Measurements from ENCODE around the gene NNT.

NNT gene

GRCh38 chr5:43561356-43561755 lies 41.6 kb upstream of the NNT start:
- H3K27me3 ChIP-seq (ENCODE audit: insufficient read depth, low read length, poor library complexity) = no peaks in the 10 kb centered on the region
- no peak for TF ChIP-seq CTCF (IDR thresholded peaks at IDR 0.05; ENCODE audit: borderline replicate concordance, extremely low read depth, low read length, poor library complexity, severe bottlenecking)
- TF ChIP-seq EZH2 (IDR thresholded peaks at IDR 0.05; ENCODE audit: borderline replicate concordance, low read depth, low read length, severe bottlenecking) = no peak
- no peak for ATAC-seq (ENCODE audit: insufficient read depth, low read depth)
- H3K9me3 ChIP-seq (ENCODE audit: insufficient read depth, low read length, severe bottlenecking) = no peaks in the 10 kb centered on the region
- no peak for DNase-seq
- H3K4me1 ChIP-seq (ENCODE audit: insufficient read depth, low read length) = peaks cover 8% of the 10 kb centered on the region
- no peak overlapping the region for H3K4me2 ChIP-seq (ENCODE audit: insufficient read depth, low read length)
- H3K79me2 ChIP-seq (ENCODE audit: insufficient read depth, low read length) = peaks cover 13% of the 10 kb centered on the region
- no peak overlapping the region for H3K9ac ChIP-seq (ENCODE audit: low read depth, low read length)
- H3K36me3 ChIP-seq (ENCODE audit: insufficient read depth, low read length) = no peaks in the 10 kb centered on the region
- H3K4me3 ChIP-seq (ENCODE audit: low read depth in 1 of 2, low read length in 2 of 2) = no peak overlapping the region
- H2AFZ ChIP-seq (ENCODE audit: low read depth, low read length) = no peak overlapping the region
- H3K27ac ChIP-seq (ENCODE audit: low read length) = no peak overlapping the region
- no peaks in the 10 kb centered on the region for H4K20me1 ChIP-seq (ENCODE audit: insufficient read depth, low read length)

- Histone ChIP-seq H3K4me3 (ENCODE audit: low read depth in 1 of 2, low read length in 2 of 2) (no peak overlapping the region), H3K79me2 (ENCODE audit: insufficient read depth, low read length) (no peaks in the 10 kb centered on the region), H3K9me3 (ENCODE audit: insufficient read depth, low read length, severe bottlenecking) (no peaks in the 10 kb centered on the region), H3K4me2 (ENCODE audit: insufficient read depth, low read length) (no peak overlapping the region), H3K27me3 (ENCODE audit: insufficient read depth, low read length, poor library complexity) (no peaks in the 10 kb centered on the region), H2AFZ (ENCODE audit: low read depth, low read length) (no peak overlapping the region), H3K9ac (ENCODE audit: low read depth, low read length) (no peak overlapping the region), H3K36me3 (ENCODE audit: insufficient read depth, low read length) (no peaks in the 10 kb centered on the region), H4K20me1 (ENCODE audit: insufficient read depth, low read length) (no peaks in the 10 kb centered on the region), H3K4me1 (ENCODE audit: insufficient read depth, low read length) (no peaks in the 10 kb centered on the region), H3K27ac (ENCODE audit: low read length) (no peak overlapping the region)
- DNase-seq (no peak), ATAC-seq (ENCODE audit: insufficient read depth, low read depth) (no peak)
- TF ChIP-seq CTCF (IDR thresholded peaks at IDR 0.05; ENCODE audit: borderline replicate concordance, extremely low read depth, low read length, poor library complexity, severe bottlenecking) = no peak
- TF ChIP-seq EZH2 (IDR thresholded peaks at IDR 0.05; ENCODE audit: borderline replicate concordance, low read depth, low read length, severe bottlenecking) = no peak
Observed at GRCh38 chr5:43563321-43563720, 39.7 kb upstream of the NNT start.

- Histone ChIP-seq H3K9ac (ENCODE audit: low read depth, low read length) (no peak overlapping the region), H3K4me1 (ENCODE audit: insufficient read depth, low read length) (no peaks in the 10 kb centered on the region), H3K27me3 (ENCODE audit: insufficient read depth, low read length, poor library complexity) (no peaks in the 10 kb centered on the region), H3K9me3 (ENCODE audit: insufficient read depth, low read length, severe bottlenecking) (no peaks in the 10 kb centered on the region), H3K27ac (ENCODE audit: low read length) (no peak overlapping the region), H2AFZ (ENCODE audit: low read depth, low read length) (no peak overlapping the region), H3K79me2 (ENCODE audit: insufficient read depth, low read length) (no peaks in the 10 kb centered on the region), H3K4me3 (ENCODE audit: low read depth in 1 of 2, low read length in 2 of 2) (no peak overlapping the region), H4K20me1 (ENCODE audit: insufficient read depth, low read length) (no peaks in the 10 kb centered on the region), H3K36me3 (ENCODE audit: insufficient read depth, low read length) (no peaks in the 10 kb centered on the region), H3K4me2 (ENCODE audit: insufficient read depth, low read length) (no peak overlapping the region)
- DNase-seq (no peak), ATAC-seq (ENCODE audit: insufficient read depth, low read depth) (no peak)
- TF ChIP-seq EZH2 (IDR thresholded peaks at IDR 0.05; ENCODE audit: borderline replicate concordance, low read depth, low read length, severe bottlenecking) (no peak), CTCF (IDR thresholded peaks at IDR 0.05; ENCODE audit: borderline replicate concordance, extremely low read depth, low read length, poor library complexity, severe bottlenecking) (no peak)
Observed at GRCh38 chr5:43564289-43564850, 38.6 kb upstream of the NNT start.

- H3K4me2 ChIP-seq (ENCODE audit: insufficient read depth, low read length) = no peak overlapping the region
- H3K36me3 ChIP-seq (ENCODE audit: insufficient read depth, low read length) = no peaks in the 10 kb centered on the region
- DNase-seq (no peak), ATAC-seq (ENCODE audit: insufficient read depth, low read depth) (no peak)
- H3K79me2 ChIP-seq (ENCODE audit: insufficient read depth, low read length) = no peaks in the 10 kb centered on the region
- H3K27me3 ChIP-seq (ENCODE audit: insufficient read depth, low read length, poor library complexity) = no peaks in the 10 kb centered on the region
- no peaks in the 10 kb centered on the region for H3K4me1 ChIP-seq (ENCODE audit: insufficient read depth, low read length)
- H4K20me1 ChIP-seq (ENCODE audit: insufficient read depth, low read length) = no peaks in the 10 kb centered on the region
- no peak overlapping the region for H3K4me3 ChIP-seq (ENCODE audit: low read depth in 1 of 2, low read length in 2 of 2)
- H2AFZ ChIP-seq (ENCODE audit: low read depth, low read length) = no peak overlapping the region
- TF ChIP-seq EZH2 (IDR thresholded peaks at IDR 0.05; ENCODE audit: borderline replicate concordance, low read depth, low read length, severe bottlenecking) (no peak), CTCF (IDR thresholded peaks at IDR 0.05; ENCODE audit: borderline replicate concordance, extremely low read depth, low read length, poor library complexity, severe bottlenecking) (no peak)
- H3K27ac ChIP-seq (ENCODE audit: low read length) = no peak overlapping the region
- no peaks in the 10 kb centered on the region for H3K9me3 ChIP-seq (ENCODE audit: insufficient read depth, low read length, severe bottlenecking)
- no peak overlapping the region for H3K9ac ChIP-seq (ENCODE audit: low read depth, low read length)
Observed at GRCh38 chr5:43565043-43565442, 37.9 kb upstream of the NNT start.

All from DND-41 (cell line).